HL-60 (cell line): ENCODE data around the gene FAAP24.
"Not testable (repeated sequence)": the region's sequence is repeated elsewhere in the genome, so short reads cannot be mapped to it uniquely, and the experiment has no call there.

ENCODE experiments used
- CTCF ChIP-seq: IDR thresholded peaks from one replicate; pipeline ENCODE4 v1.5.1; 2011; ENCODE audit warnings: low read length, control low read depth, inconsistent platforms; ENCODE audit not compliant: insufficient read depth
- GABPA ChIP-seq: IDR thresholded peaks from 2 replicates; pipeline ENCODE4 v1.6.1; 2012; ENCODE audit warnings: low read depth
- POLR2AphosphoS5 ChIP-seq: IDR thresholded peaks from 2 replicates; pipeline ENCODE4 v1.6.1; 2012; ENCODE audit warnings: low read depth
- REST ChIP-seq: IDR thresholded peaks from 2 replicates; pipeline ENCODE4 v1.6.1; 2012; ENCODE audit warnings: low read depth; ENCODE audit not compliant: insufficient replicate concordance

GRCh38 chr19:32988254-32988653, 16.2 kb downstream of the FAAP24 start:
- TF ChIP-seq CTCF, GABPA, POLR2AphosphoS5, REST: not testable (repeated sequence)
